Mammary epithelial cell (primary cell): ENCODE measurements around the gene TMEM9B.

Source experiments
- CTCF ChIP-seq, 2 donors: IDR thresholded peaks in 1 of 2; conservative IDR thresholded peaks in 1 of 2; 2 replicates each; pipeline ENCODE4 v1.5.1; 2011 to 2012; ENCODE audit warnings: inconsistent platforms in 2 of 2, low read length in 2 of 2, mild to moderate bottlenecking in 2 of 2, control low read depth in 1 of 2, low read depth in 1 of 2; ENCODE audit not compliant: insufficient read depth in 1 of 2; ENCODE audit errors: extremely low read depth in 1 of 2
- EZH2 ChIP-seq: IDR thresholded peaks from 2 replicates; pipeline ENCODE4 v1.6.1; 2012; ENCODE audit warnings: low read length, inconsistent platforms, borderline replicate concordance

GRCh38 chr11:8932564-8933180, 31.6 kb downstream of the TMEM9B start, which contains the start of gene C11orf16:
- TF ChIP-seq CTCF (conservative IDR thresholded peaks at IDR 0.05 in 1 of 2, IDR thresholded peaks at IDR 0.05 in 1 of 2; ENCODE audit: extremely low read depth in 1 of 2, insufficient read depth in 1 of 2, low read depth in 1 of 2, low read length in 2 of 2) = no peak
- no peak for TF ChIP-seq EZH2
